Measurements from ENCODE around the gene ARHGAP26. TPM values are rescaled to one million over a fixed set of nuclear protein-coding genes. Genes with fewer than 3 reads are reported as not detected.

Gene ARHGAP26
- total and polyA plus RNA-seq, 2 of the 4 experiments (the other 2 are of a cell fraction), result 0.54 to 0.56 TPM

- TF ChIP-seq POLR2A (IDR thresholded peaks at IDR 0.05; ENCODE audit: low read depth, low read length) (no peak), MAFK (IDR thresholded peaks at IDR 0.05; ENCODE audit: low read depth, low read length) (peak; percentile 83)
- no peaks in the 10 kb centered on the region for H3K27me3 ChIP-seq (ENCODE audit: control insufficient read depth, insufficient read depth, low read length)
- no peaks in the 10 kb centered on the region for H3K36me3 ChIP-seq (ENCODE audit: control insufficient read depth, insufficient read depth, low read length)
- H3K9ac ChIP-seq (ENCODE audit: low read depth, low read length), result no peak overlapping the region
- WGBS, 2 experiments (ENCODE audit: extremely low coverage in 2 of 2, insufficient read length in 1 of 2), result no CpG with 5 or more reads among the region's 3 CpGs
- no peak overlapping the region; the same call in 1 of the 2 replicates for H3K18ac ChIP-seq (ENCODE audit: low read depth, low read length)
- peaks cover 38% of the 10 kb centered on the region for H3K9me1 ChIP-seq (ENCODE audit: insufficient read depth, low read length)
- peak overlapping the region; percentile 73 for H2BK20ac ChIP-seq (ENCODE audit: low read depth, low read length)
- no peak overlapping the region for H3K56ac ChIP-seq (ENCODE audit: extremely low read depth, insufficient read depth, low read length)
- H2AFZ ChIP-seq (replicated peaks; ENCODE audit: low read length, poor library complexity), result no peak overlapping the region
- no peak overlapping the region for H4K5ac ChIP-seq (ENCODE audit: low read depth, low read length)
- H3K9me3 ChIP-seq (ENCODE audit: control insufficient read depth, insufficient read depth, low read length), result no peaks in the 10 kb centered on the region
- H2AK5ac ChIP-seq (ENCODE audit: low read depth, low read length), result peak overlapping the region; percentile 86
- peak; percentile 75 for DNase-seq
- no peak; the same call in 1 of the 2 replicates for ATAC-seq (ENCODE audit: low read depth)
- H2BK5ac ChIP-seq (ENCODE audit: low read depth, low read length, poor library complexity, severe bottlenecking), result peak overlapping the region; percentile 17
- H3K27ac ChIP-seq (ENCODE audit: insufficient read depth, low read length), result peak overlapping the region; percentile 65
- H2BK15ac ChIP-seq (ENCODE audit: low read depth, low read length), result peak overlapping the region; percentile 86
- intact Hi-C loops (cut with micrococcal nuclease) (no loop called here), dilution Hi-C loops (cut with HindIII; ENCODE audit: low sequenced_read_pairs, unreplicated experiment) (no loop called here), in situ Hi-C loops (cut with MboI; ENCODE audit: low sequenced_read_pairs) (no loop called here)
- peak overlapping the region; percentile 63; the same call in 1 of the 2 replicates for H3K4me2 ChIP-seq (ENCODE audit: low read depth, low read length)
- peak overlapping the region; percentile 25 for H2AK9ac ChIP-seq (replicated peaks; ENCODE audit: low read depth, low read length, poor library complexity)
- H3K4me3 ChIP-seq (ENCODE audit: insufficient read depth, low read depth, low read length), result no peak overlapping the region
- peaks cover 33% of the 10 kb centered on the region for H3K4me1 ChIP-seq (ENCODE audit: control insufficient read depth, insufficient read depth, low read length)
- H4K8ac ChIP-seq (ENCODE audit: low read depth in 2 of 2, low read length in 2 of 2), result no peak overlapping the region
- H3K23ac ChIP-seq (ENCODE audit: low read depth, low read length), result no peak overlapping the region
- ChIA-PET POLR2A (ENCODE audit: unreplicated experiment) (no interaction called here), CTCF (no interaction called here)
- BruUV-seq (replicated peaks), result no TSS peak
- no peaks in the 10 kb centered on the region for H4K20me1 ChIP-seq (ENCODE audit: insufficient read depth, low read length)
- H2BK120ac ChIP-seq (ENCODE audit: low read depth, low read length), result peak overlapping the region; percentile 53
- H3K4ac ChIP-seq (ENCODE audit: low read depth, low read length), result peak overlapping the region; percentile 48
- peak overlapping the region; percentile 46 for H3K14ac ChIP-seq (replicated peaks; ENCODE audit: low read depth, low read length)
- peaks cover 0 to 18% of the 10 kb centered on the region in 2 experiments; a peak in 1 of 4 replicates for H3K79me1 ChIP-seq (ENCODE audit: low read depth in 1 of 2, low read length in 2 of 2)
- H4K91ac ChIP-seq (ENCODE audit: insufficient read depth, low read depth, low read length), result peak overlapping the region; percentile 34; the same call in 1 of the 2 replicates
Measured at GRCh38 chr5:142826741-142827492, 56.7 kb downstream of the ARHGAP26 start.
